LoVo (cell line): ENCODE data around the gene LPIN1.
"Not testable (repeated sequence)": the region's sequence is repeated elsewhere in the genome, so short reads cannot be mapped to it uniquely, and the experiment has no call there.

Experiments
- DNase-seq: peaks from one replicate; pipeline ENCODE4 v3.0.0-alpha.2; 2016; ENCODE audit warnings: low spot score

Gene LPIN1

GRCh38 chr2:11811036-11811654 lies 64.7 kb downstream of the LPIN1 start:
- no peak for DNase-seq

- DNase-seq: no peak
These were observed 66.2 kb downstream of the LPIN1 start for GRCh38 chr2:11812466-11813248.

- not testable (repeated sequence) for DNase-seq
These were observed 66.9 kb downstream of the LPIN1 start for GRCh38 chr2:11813345-11813744.

DNA sequence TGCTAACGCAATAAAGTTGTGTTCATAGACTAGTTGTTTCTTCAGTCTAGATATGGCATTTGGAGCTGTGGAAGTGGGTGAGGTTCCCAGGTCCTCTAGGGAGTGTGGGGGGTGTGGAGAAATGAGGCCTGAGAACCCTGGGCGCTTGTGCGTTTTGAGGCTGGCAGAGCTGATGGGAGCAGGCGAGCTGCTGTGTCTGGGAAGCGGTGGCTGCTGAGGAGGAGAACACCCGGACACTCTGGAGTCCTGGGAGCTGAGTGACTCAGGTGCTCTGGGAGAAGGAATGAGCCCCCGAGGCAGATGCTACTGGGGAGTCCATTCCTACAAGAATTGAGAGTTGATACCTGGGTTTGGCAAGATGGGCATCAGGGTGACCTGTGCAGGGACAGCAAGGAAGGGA lies 67.5 kb downstream of the LPIN1 start:
- no peak for DNase-seq

DNA sequence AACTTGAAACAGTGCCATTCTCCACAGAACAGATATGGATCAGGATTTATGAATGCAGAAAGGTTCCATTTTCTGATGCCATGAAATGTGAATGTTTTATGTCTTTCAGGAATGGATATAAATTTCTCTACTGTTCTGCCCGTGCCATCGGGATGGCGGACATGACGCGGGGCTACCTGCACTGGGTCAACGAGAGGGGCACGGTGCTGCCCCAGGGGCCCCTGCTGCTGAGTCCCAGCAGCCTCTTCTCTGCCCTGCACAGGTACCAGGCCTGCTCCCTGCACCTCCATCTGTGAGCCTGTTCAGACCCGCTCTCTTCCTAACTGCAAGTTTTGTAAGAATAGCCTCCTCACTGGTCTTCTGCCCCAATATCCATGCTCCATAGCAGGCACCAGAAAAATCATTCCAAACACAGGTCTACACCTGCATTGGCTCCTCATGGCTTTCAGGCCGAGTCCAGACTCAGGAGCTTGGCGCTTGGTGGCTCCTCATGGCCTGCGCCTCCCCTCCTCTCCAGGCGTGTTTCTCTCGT lies 68.6 kb downstream of the LPIN1 start:
- no peak for DNase-seq

GRCh38 chr2:11816935-11817334 lies 70.5 kb downstream of the LPIN1 start:
- DNase-seq: not testable (repeated sequence)

DNA sequence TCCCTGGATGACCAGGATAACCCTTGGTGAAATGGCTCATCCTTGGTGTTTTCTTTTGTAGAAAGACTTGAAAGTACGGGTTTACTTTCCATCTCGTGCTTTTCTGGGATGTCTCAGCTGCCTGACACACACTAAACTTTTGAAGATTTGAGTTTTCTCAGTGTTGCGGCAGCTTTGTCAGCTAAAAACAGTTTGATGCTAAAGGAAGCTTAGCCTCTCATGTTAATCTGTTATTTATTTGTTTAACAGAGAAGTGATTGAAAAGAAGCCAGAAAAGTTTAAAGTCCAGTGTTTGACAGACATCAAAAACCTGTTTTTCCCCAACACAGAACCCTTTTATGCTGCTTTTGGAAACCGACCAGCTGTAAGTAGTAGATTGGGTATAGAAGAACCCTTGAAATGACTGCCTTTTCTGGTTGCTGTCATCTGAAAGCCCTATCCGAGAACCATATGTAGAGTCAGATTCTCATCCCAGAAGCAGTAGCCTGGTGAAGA lies 72.8 kb downstream of the LPIN1 start:
- DNase-seq: no peak

- DNase-seq: no peak
These were observed 74.2 kb downstream of the LPIN1 start for GRCh38 chr2:11820650-11821049.

GRCh38 chr2:11821705-11822104 lies 75.3 kb downstream of the LPIN1 start:
- no peak for DNase-seq

GRCh38 chr2:11822359-11822745 lies 75.9 kb downstream of the LPIN1 start:
- DNase-seq: not testable (repeated sequence)

- DNase-seq: no peak
These were observed 76.5 kb downstream of the LPIN1 start for GRCh38 chr2:11822746-11823451.

GRCh38 chr2:11824901-11825828 lies 78.7 kb downstream of the LPIN1 start:
- no peak for DNase-seq

- DNase-seq: no peak
These were observed 81.1 kb downstream of the LPIN1 start for GRCh38 chr2:11827547-11827946.

DNA sequence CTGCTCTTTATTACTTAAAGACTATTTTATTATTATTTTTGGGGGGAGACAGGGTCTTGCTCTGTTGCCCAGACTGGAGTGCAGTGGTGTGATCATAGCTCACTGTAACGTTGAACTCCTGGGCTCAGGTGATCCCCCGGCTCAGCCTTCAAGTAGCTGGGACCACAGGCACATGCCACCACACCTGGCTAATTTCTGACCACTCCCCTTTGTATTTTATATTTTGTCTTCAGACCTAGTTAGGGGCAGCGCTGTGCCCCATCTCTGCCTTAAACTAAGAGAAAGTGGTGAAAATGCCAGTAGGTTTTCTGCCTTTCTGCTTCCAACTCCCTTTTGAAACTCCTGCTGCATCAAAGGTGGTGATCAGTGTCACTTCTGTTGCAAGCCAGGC lies 82.5 kb downstream of the LPIN1 start:
- no peak for DNase-seq

DNA sequence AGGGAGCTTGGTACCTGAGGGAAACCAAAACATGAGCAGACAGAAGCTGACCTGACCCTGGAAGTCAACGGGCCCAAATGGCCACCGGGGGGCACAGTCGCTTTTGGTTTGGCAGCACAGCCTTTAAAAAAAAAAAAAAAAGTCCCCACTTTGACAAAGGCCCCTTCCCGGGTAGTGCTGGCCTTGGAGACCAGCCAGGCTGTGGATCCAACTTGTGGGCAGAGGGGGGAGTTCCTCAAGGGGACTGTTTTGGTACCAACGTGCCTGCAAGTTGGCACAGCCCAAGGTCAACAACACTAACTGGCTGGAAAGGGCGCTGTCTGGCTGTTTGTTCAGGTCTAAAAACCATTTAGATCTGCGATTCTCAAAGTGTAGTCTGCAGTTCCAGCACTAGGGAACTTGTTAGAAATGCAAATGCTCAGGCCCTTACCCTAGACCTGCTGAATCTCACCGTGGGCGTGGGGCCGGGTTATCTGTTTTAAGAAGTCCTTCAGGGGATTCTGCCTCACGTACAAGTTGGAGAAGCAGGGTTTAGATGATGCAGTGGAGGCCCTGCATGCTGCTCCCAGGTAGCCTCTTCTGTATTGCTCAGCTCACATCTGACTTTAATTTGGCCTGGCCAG lies 83.0 kb downstream of the LPIN1 start:
- peak; percentile 47 for DNase-seq

DNA sequence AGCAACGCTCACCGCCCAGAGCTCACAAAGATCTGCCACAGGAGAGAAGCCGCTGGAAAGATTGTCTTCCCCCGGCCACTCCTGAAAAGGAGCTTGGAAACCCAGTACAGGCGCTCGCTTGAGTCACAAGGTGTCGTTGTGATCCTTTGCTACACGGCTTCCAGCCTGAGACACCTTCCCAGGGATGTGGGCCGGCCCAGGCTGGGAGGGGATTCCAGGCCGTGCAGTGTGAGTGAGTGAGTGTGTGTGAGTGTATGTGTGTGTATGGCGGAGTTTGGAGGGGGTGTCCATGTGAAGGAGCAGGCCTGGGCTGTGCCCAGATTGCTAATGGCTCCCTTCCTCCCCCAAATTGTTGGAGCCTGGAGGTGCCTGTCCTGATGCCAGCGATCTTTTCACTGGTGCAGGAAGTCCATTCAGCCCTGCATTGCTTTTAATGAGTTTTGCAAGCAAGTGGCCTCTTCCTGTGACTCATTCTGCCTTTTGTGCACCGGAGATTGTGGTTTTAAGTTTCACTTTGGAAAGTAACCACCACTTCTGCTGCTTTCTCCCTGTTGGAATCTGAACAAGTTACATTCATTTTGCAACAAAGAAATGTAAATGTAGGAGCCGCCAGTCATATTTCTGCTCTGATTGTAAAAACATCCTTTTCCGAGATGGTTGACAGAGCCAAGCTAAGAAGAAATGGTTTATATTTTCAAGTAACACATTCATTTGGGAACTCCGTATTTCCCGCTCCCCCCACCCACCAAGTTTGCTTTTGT lies 83.7 kb downstream of the LPIN1 start:
- DNase-seq: peak; percentile 76

- no peak for DNase-seq
These were observed 84.4 kb downstream of the LPIN1 start for GRCh38 chr2:11830708-11831301.

DNA sequence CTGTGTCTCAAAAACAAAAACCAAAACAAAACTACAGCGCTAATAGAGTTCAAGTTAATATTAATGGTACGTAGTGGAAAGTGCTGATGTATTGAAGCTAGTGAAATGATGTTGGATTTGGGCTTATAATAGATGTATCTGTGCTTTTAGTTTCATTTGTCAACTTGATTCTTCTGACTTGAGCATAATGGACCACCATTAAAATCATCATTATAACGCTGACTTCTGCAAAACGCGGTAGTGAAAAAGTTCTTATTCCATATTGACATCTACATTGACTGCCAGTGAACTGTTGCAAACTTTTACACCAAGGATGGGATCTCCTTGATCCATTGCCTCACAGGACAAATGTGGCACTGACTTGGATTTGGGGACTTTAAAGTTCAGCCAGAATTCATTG lies 85.0 kb downstream of the LPIN1 start:
- DNase-seq: no peak

DNA sequence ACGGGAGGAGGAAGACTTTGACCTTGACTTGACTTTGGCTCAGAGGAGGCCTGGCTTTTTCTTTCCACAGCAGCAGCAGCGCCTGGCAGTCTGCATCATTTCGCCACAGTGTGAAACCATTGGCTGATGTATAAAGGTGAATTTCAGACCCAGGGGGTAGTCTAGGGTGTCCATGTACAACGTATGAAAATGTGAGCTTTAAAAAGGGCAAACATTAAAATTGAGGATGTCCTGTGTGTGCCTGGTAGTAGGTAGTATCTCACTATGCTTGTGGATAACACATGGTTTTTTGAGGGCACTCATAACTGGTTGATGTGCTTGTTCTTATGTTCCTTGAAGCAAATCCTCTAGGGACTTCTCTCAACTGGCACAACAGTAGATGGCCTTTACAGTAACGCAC lies 86.1 kb downstream of the LPIN1 start:
- DNase-seq: no peak

DNA sequence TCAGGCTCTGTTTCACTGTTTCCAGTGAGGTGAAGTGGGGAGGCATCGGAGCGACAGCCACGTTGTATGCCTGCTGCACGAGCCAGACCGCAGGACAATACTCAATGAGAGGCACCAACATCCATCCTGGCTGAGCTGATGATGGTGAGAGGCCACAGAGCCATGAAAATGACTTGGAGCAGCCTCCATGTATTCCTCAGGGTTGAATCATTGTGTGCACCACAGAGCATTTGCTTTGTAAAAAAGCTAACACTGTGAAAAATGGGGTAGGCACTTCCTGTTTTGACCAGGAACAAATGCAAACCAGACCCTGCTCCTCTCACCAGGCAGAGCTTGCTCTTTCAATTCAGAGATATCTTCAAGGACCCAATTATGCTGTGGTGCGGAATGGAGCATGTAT lies 87.2 kb downstream of the LPIN1 start:
- DNase-seq: no peak
